Activated CD4-positive, CD25-positive, alpha-beta regulatory T cell treated with anti-CD3 and anti-CD28 coated beads, Interleukin-2, amount 50 U/mL, for 72 hours (primary cell): Measurements from ENCODE around the gene PLOD2.

Experiments used
- DNase-seq: peaks from one replicate; pipeline ENCODE4 v3.0.0; 2021

Gene PLOD2

DNA sequence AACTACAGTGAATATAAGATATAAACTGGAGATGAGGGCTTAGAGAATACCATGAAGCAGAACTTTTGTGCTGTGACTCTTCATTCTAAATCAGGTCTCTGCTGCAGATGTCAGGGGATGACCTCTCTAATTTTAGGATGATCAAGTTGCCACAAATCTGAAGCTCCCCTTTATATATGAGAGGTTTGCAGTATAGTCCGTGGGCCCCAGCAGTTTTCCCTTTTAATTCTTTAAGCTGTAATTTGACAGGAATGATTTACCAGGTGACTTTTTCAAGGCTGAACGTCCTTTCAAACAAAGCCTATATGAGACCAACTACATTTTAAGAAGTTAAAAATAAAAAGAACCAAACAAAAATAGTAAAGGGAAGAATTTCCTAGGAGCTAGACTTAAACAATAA is 4.9 kb upstream of the PLOD2 start:
- DNase-seq, result no peak

DNA sequence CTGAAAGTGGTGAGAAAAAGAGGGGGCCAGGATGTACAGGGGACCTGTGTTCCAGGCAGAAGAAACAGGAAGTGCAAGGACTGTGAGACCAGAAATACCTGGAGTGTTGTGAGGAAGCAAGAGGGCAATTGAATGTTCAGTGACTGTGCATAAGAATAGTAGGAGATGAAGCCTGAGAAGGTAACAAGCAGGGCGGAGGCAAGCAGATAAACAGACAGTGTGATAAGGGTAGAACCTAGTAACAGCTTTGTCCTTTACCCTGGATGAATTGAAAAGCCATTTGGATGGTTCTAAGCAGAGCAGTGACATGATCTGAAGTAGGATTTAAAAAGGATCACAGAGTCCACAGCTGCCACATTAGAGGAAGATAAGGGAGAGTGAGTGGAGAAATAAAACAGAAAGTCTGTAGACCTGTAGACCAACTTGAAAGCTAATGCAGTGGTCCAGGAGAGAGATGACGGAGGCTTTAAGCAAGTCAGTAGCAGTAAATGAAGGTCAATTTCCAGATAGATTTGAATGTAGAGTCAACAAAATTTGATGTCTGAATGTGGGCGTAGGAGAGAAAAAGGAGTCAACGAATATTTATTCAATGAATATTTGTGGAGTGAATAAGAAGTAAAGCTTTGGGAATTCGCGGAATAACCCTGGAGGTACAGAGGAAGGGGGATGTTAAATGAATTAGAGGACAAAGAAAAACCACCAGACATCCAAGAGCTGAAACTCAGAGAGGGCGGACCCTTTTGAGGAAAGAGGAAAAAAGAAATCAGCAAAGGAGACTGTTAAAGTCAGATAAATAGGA is 4.2 kb upstream of the PLOD2 start:
- no peak for DNase-seq

DNA sequence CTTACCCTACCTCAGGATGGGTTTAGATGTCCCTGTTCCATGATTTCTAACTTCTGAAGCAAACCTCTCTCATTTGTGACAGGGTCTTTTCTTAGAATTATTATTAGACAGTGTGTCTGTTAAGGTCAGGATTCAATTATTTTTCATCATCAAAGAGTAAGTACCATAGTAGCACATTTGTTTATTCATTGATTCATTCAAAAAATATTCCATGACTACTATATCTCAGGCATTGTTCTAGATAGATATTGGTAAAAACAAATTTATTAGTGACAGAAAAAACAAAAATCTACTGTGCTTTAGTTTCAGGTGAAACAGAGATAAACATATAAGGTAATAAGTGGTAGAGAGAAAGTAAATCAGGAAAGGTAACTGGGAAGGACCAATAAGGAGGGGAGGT is 3.5 kb upstream of the PLOD2 start:
- no peak for DNase-seq

DNA sequence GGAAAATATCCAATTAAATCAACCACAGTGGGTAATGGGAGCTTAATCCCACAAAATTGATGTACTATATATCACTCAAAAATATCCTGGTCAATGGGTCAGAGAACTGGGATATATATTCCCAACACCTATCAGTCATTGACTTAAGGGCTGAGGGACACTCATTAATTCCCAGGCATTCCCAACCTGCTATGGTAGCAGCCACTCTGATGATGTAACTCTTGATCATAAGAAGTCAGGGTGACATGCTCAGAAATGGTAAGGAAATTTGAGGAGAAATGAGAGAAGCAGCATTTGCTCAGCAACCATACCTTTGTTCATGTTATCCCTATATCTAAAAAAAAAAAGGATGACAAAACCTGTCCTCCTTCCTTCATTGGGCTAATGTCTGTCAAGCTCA is 3.1 kb upstream of the PLOD2 start:
- no peak for DNase-seq

DNA sequence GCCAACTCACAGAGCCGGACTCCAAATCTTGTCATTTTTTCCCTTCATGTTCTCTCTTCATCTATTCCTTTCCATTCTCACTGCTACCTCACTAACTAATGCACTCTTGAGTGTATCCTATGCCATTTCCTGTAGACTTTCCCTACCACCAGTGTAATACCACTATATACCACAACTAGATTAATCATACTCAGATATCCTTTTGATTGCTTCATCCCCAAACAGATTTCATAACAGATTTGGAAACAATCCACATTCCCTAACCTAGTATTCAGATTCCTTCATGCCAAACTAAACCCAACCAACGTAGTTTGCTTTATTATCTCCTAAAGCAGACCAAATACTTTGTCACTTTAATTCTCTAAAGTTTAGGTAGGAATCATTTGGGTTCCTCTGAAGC is 2.6 kb upstream of the PLOD2 start:
- no peak for DNase-seq

DNA sequence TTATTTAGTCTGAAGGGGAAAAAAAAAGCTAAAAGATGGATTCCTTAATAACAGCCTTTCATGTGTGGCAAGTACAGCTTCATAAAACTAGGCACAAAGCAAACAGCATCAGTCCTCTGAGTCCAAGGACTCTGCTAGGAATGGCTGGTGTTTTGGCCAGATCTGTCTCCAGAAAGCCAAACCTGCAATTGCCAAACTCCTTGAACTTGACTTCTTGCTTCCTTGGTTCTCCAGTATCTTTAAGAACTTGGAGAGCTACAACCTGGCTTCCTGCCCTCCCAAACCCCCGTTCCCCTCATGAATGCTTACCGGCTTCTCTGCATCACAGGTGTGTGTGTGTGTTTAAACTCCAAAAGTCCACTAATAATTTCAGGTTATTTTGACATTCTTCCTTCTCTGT is 1.6 kb upstream of the PLOD2 start:
- no peak for DNase-seq

DNA sequence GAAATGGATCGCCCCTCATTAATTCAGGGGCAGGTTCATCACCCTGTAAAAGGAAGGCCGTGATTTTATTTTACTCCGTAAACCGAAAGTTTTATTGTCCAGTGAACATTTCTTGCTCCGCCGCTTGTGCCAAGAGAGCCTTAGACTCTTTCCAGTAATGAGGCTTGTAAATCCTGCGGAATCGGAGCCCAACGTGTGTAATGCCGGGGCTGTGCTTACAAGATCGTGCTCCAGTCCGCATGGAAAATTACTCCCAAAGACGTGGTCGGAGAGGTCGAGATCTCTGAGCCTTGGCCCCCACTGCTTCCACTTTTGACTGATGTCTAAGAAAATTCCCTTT is 649 bp upstream of the PLOD2 start:
- no peak for DNase-seq

DNA sequence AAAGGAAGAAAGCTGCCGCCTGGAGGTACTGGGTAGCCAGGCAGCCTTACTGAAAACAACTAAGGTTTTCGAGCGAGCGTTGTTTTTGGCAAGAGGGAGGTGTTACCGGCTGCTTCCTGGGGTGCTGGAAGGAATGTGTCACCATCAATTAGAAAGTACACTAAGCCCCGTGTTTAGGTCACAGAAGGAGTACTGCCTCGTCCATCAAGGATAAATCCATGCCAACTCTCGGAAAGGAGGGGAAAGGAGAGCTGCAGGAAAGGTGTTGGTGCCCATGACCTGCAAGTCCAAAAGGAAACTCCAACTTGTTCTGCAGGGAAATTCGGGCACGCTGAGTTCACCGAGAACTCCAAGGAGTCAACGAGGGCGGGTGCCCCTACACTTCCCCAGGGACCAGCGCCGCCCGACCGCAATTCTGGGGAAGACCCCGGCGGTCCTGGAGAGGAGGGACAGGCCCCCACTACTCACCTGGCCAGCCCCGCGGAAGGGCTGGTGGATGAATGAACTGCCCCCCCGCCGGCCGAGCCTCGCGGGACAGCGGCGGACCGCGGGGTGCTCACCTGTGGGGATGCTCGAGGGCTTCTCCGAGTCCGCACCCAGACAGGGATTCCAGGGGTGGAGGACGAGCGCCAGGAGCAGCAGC is 542 bp downstream of the PLOD2 start:
- no peak for DNase-seq

DNA sequence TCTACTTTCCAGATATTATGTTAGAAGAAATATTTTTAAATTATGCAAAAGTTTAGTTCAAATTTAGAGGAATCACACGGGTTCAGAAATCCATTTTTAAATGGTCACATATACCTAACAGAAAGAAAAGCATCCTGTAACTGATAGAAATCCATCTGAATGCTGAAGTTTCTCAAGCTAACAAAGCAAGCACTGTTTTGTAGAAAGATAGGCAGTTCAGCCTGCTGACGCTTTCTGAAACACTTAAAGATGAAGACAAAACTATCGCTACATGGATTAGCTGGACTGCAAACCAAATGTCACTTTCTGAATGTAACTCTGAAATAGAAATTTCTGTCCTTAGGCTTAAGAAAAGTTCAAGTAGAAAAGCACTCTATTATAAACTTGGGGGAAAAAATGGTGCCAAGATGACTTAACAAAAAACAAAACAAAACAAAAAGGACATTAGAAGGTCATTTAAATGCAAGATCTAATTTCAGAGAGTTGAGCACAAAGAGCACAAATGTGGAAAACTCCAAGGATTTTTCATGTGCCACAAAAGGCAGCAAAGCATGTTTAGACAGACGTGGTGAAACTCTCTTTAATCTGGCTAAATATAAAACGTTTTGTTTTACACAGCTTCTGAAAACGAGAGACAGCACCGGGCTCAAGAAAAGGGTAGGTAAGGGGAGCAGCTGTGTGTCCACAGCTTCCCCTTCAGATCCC is 1.2 kb downstream of the PLOD2 start:
- no peak for DNase-seq

DNA sequence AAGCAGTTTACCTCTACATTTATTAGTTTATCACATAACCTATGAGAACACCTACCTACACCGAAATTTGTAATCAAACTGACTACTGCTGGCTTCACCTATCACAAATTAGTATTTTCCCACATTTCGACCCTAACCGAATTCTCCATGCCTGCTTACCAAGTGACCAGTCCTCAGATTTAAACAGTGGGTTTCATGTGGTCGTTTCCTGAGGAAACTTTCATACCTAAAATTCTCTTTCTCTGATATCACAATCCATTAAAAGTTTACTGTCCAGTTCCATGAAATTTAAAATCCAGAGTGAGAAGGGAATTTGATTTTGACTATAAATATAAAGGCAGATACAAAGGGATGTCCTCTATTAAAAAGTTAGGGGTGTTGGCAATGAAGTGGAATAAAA is 1.9 kb downstream of the PLOD2 start:
- DNase-seq, result no peak

DNA sequence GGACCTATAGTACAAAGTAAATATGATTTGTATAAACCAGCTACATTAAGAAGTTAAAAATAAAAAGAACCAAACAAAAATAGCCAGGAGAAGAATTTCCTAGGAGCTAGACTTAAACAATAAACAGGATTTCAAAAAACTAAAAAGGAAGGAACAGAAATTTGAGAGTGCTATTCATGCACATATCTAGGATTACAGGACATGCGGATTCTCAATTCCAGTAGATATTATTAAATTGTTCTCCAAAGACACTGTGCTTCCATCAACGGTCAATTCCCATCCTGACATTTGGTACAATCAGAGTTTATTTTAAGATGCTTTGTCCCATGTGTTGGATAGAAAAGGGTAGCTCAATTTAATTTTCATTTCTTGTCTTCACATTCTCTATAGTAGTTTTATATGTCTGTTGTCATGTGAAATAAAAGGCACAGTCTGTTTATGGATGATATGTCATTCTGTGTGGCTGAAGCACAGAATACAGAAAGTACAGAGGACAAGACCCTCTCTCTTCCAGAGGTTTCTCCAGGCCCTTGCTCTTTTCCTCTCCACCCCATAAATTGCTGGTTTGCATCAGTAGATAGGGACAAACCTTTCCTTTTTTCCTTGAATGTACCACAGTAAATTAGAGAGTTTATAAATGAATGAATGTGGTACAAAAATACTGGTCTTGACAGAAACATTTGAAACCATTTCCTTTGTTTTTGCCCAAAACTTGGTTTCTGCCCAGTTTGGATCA is 3.5 kb downstream of the PLOD2 start:
- no peak for DNase-seq

DNA sequence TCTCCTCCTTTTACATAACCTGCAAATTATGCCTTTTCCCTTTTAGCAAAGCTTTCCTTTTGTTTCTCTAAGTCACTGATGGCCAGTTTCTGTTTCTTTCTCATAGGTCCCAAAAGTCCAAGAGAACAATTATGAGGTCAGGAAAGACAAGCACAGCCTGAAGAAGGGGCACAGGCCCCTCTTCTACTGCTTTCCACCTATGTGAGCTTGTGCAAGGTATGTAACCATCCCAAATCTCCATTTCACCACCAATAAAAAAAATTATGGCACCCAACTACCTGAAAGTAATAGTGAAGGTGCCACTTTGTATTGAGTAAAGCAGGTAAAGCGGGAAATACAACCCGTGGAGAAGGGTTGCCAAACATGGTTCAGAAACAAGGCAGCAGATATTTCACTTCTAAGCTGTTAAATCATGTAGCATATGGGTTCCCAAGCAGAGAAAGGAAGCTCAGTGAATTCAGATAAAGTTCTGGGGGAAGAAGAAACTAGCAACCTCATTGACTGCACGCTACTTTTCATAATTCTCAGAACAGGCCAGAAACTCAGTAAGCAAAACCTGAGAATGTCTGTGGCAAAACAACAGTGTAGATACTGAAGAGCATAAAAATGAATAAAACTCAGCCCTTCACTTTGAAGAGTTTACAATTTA is 4.2 kb downstream of the PLOD2 start:
- DNase-seq, result no peak

DNA sequence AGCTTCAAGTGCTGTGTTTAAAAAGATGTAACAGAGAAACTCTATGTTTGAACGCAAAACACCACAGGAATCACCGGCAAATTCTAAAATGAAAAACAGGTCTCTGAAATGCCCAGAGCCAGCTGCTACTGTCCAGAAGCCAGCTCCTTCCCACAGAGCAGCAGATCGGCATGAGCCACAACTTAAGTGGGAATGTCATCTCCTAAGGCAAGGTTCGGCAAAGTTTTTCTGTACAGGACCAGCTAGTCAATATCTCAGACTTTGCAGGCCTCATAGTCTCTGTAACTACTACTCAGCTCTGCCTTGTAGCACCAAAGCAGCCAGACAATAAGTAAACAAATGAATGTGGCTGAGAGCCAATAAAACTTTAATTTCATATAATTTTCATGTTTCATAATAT is 4.9 kb downstream of the PLOD2 start:
- DNase-seq, result no peak

DNA sequence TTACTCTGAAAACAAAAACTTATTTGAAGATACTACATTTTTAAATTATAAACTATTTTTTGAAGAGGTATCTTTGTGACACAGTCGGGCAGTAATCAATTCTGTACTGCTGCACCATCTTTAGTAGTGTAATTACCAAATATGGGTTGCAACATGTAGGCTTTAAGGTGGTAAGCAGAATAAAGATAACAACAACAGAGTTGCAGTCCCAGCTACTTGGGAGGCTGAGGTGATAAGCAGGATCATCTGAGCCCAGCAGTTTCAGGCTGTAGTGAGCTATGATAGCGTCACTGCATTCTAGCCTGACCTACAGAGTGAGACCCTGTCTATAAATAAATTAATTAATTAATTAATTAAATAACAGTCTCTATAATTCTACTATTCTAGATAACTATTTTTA is 6.0 kb downstream of the PLOD2 start:
- no peak for DNase-seq

DNA sequence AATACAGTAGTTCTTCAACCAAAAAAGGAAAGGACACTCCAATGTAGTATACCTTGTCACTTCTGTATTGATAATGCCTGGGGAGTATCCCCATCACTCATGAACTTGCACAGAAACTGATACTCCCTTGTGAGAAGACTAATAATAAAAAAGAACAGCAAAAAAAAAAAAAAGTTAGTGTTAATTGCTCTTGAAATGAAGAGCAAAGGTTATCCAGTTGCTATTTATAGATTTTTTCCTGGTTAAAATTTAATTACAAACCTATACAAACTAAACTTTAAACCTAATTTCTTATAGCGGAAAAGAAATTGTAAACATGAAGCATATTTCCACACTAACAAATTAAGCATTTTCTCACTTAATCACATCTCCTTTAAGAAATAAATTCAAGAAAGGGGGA is 6.7 kb downstream of the PLOD2 start:
- no peak for DNase-seq

DNA sequence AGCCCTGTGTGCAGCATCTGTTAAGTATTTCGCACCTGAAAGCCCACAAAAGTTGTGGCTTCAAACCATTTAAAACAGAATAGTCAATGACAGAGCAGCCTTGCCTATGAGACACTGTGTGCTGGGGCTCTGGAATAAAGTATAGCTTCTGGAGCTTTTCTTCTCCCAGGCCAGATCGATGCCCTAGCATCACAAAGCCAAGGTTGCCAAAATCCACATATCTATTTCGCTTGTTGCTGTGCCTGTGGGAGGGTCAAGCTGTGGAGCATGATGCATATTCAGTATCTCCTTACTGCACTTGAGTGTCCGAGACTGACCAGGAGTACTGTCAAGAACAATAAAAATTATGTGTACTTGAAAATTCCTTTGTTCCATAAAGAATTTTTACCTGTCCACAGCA is 7.6 kb downstream of the PLOD2 start:
- DNase-seq, result no peak

DNA sequence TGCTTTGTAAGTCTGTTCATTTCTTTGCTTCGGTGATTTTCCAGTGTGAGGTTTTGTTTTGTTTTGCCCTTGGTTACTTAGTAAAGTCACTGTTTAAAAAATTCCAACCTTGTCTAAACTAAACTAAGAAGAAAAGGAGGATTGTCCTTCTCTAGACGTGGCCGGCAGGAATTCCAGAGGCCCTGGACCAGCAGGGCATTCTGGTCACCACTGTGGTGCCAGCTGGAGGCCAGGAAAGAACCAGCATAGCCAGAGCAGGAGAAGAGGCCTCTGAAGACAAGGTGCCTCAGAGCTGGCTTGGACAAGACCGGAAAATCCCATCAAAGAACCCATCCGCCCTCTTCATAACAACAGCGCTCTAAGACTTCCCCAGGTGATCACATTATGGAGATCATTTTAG is 8.2 kb downstream of the PLOD2 start:
- no peak for DNase-seq

DNA sequence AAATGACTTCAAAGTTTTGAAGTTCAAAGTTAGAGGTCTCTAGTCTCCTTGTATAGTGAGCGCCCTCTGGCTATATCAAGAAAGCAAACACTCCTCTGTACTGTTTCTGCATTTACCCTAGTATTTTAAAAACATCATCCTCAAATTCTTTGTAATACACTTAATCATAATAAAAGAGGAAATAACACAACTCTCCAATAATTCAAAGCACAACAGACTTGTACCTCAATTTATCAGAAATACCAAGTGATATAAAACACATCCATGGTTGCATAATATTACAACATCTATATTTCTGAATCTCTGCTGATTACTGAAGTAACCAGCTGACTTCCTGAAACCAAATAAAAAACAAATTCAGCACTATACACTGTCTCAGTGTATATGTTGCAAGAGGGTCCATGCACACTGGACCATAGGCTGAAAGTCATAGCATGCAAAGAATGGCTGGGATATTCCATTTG is 12.5 kb downstream of the PLOD2 start:
- DNase-seq, result no peak

DNA sequence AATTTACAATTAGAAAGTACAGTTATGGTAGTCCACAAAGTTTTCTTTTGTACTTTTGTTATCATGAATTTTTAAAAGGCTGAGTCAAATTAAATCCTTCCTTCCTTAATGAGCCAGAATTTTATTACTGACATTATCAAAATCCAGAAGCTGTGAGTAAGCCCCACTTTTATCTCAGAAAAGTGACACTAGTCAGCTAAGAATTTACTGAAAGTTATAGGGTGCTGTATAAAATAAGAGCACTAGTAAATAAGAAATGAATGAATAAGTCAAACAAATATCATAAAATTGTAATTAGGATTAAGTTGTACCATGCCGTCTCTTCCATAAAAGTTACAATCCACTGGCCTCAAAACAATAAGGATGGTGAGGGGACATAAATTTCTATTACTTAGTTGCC is 15.3 kb downstream of the PLOD2 start:
- DNase-seq, result no peak

DNA sequence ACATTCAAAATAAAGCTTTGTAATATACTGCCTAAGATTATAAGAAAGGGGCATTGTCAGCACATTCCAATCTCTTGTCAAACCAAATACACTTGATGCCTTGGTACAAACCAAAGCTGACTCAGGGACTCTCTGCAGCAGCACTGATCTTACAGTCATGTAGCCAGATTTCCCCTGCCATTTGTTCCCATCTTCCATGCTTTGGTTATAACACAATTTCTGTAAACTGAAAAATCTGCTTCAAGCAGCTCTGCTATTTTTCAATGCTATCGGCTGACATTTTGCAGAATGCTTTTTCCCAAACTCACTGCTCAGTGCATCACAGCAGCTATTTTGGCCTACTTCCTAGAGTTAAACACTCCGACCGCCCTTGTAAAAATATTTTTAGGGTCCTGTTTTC is 18.2 kb downstream of the PLOD2 start:
- no peak for DNase-seq

DNA sequence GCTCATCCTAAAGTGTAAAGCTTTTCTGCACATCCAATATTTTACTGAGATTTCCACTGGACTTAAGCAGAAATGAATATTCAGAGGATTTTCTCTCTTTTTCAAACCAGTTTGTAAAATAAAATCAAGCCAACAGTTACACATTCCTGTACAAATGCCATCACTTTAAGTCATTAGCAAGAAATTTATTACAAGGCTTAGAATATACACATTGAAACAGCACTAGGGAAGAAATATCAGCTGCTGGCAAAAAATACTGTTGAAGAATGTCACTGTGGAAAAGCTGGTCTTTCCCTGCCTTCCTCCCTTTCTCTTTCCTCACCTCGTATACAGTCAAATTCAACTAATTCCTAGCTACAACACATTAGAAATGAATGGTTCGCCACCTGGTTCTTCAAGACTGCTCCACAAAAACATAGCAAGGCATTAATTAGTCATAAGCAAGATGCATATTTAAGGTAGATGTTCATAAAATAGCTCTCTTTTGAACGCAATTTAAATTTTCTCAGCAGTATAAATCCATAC is 21.3 kb downstream of the PLOD2 start:
- no peak for DNase-seq

DNA sequence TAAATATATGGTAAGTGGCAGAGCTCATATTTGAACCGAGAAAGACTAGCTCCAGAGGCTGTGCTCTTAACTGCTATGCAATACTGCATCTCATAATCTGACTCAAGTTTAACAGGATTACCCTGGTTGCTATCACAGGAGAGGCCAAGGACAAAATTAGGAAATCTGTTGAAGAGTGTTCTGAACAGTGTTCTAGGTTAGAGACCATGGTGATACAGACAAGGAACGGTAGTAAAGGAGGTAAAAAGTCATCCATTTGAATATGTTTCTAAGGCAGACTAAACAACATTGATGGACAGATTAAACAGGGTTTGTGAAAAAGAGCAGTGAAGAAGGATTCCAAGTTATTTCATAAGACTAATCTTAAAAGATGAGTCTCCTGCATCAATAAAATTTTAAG is 22.1 kb downstream of the PLOD2 start:
- no peak for DNase-seq

DNA sequence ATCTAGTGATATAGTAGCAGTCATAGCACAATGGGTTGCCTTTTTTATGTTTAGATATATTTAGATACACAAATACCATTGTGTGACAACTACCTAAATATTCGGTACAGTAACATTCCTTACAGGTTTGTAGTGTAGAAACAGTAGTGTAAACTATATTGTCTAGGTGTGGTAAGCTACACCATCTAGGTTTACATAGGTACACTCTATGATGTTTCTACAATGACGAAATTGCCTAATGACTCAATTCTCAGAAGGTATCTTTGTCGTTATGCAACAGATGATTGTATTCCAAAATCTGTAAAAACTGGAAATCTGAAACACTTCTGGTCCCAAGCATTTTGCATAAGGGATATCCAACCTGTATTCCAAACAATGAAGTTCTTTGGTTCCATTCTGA is 24.3 kb downstream of the PLOD2 start:
- no peak for DNase-seq
